OCI-LY3 (cell line): Measurements from ENCODE around the gene PDE9A.

Experiments used
- H2AFZ ChIP-seq: fragments of 200-600, 300-600 bp; shearing (Covaris generic); 2 replicates; pipeline ENCODE4 v1.6.0; 2014; ENCODE audit warnings: antibody characterized with exemption, low read depth, low read length
- H3K27ac ChIP-seq: fragments of 200-600, 300-600 bp; sonication (generic); 2 replicates; pipeline ENCODE4 v1.5.1; 2014; ENCODE audit warnings: mild to moderate bottlenecking, low read length, moderate library complexity, mixed read lengths
- H3K27me3 ChIP-seq: fragments of 200-600, 300-600 bp; sonication (generic); 2 replicates; pipeline ENCODE4 v1.6.1; 2014; ENCODE audit warnings: low read depth, low read length, mixed read lengths
- H3K36me3 ChIP-seq: fragments of 200-600, 300-600 bp; sonication (generic); replicated peaks from 2 replicates; pipeline ENCODE3; 2014; ENCODE audit warnings: low read depth, low read length, mixed read lengths
- H3K4me1 ChIP-seq: fragments of 300-600, 200-600 bp; sonication (generic); 2 replicates; pipeline ENCODE4 v1.6.1; 2014; ENCODE audit warnings: low read length, mixed read lengths
- H3K4me2 ChIP-seq: fragments of 200-600, 300-600 bp; sonication (generic); 2 replicates; pipeline ENCODE4 v1.6.1; 2014; ENCODE audit warnings: low read length, mixed read lengths
- H3K4me3 ChIP-seq: fragments of 300-600, 200-600 bp; sonication (generic); 2 replicates; pipeline ENCODE4 v1.5.1; 2014; ENCODE audit warnings: antibody characterized with exemption, mild to moderate bottlenecking, low read length, moderate library complexity
- H3K79me2 ChIP-seq: fragments of 300-600, 200-600 bp; shearing (Covaris generic); 2 replicates; pipeline ENCODE4 v1.6.1; 2014; ENCODE audit warnings: mild to moderate bottlenecking, low read length, mixed read lengths
- H3K9ac ChIP-seq: fragments of 300-600, 200-600 bp; shearing (Covaris generic); 2 replicates; pipeline ENCODE4 v1.6.0; 2014; ENCODE audit warnings: mild to moderate bottlenecking, low read length, moderate library complexity
- H3K9me3 ChIP-seq: fragments of 200-600, 300-600 bp; shearing (Covaris generic); 2 replicates; pipeline ENCODE4 v1.6.1; 2014; ENCODE audit warnings: low read length, mixed read lengths; ENCODE audit not compliant: insufficient read depth
- H4K20me1 ChIP-seq: fragments of 200-600, 300-600 bp; sonication (generic); 2 replicates; pipeline ENCODE4 v1.6.1; 2016; ENCODE audit warnings: low read length, mixed read lengths; ENCODE audit not compliant: insufficient read depth
- EZH2phosphoT487 ChIP-seq: fragments of 200-600 bp; shearing (Covaris generic); IDR thresholded peaks from 2 replicates; pipeline ENCODE4 v1.6.1; 2018; ENCODE audit warnings: antibody characterized with exemption, mixed run types, low read depth
- TF ChIP-seq, protein P1 (sequence below): fragments of 200-600, 300-600 bp; sonication (generic); IDR thresholded peaks from 2 replicates; pipeline ENCODE4 v1.5.1; 2014; ENCODE audit warnings: antibody characterized with exemption, low read length, low read depth

Gene PDE9A

DNA sequence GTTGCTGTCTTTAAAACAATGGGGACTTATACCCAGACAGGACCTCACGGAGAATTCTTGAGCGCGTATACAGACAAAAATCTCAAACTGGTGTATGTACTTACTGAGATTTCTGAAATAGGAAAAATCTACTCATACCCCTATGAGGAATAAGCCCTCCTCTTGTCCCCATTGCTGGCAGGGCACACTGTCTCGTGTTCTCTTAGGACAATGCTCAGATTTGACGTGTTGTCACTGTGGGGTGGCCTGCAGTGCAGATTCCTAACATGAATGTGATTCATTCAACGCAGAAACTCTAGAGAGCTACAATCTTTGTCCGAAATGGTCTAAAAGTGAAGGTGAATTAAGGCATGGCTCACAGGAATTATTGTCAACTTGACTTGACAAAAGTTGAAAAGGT, 31.1 kb upstream of the PDE9A start:
- Histone ChIP-seq H3K9me3 (no peaks in the 10 kb centered on the region), H3K27me3 (peaks cover 20% of the 10 kb centered on the region), H3K9ac (no peak overlapping the region), H3K27ac (no peak overlapping the region), H2AFZ (no peak overlapping the region), H3K36me3 (no peaks in the 10 kb centered on the region), H3K79me2 (no peaks in the 10 kb centered on the region), H3K4me2 (no peak overlapping the region), H3K4me3 (no peak overlapping the region), H3K4me1 (peaks cover 7% of the 10 kb centered on the region), H4K20me1 (no peaks in the 10 kb centered on the region)
- TF ChIP-seq, protein P1, sequence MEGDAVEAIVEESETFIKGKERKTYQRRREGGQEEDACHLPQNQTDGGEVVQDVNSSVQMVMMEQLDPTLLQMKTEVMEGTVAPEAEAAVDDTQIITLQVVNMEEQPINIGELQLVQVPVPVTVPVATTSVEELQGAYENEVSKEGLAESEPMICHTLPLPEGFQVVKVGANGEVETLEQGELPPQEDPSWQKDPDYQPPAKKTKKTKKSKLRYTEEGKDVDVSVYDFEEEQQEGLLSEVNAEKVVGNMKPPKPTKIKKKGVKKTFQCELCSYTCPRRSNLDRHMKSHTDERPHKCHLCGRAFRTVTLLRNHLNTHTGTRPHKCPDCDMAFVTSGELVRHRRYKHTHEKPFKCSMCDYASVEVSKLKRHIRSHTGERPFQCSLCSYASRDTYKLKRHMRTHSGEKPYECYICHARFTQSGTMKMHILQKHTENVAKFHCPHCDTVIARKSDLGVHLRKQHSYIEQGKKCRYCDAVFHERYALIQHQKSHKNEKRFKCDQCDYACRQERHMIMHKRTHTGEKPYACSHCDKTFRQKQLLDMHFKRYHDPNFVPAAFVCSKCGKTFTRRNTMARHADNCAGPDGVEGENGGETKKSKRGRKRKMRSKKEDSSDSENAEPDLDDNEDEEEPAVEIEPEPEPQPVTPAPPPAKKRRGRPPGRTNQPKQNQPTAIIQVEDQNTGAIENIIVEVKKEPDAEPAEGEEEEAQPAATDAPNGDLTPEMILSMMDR, result no peak

DNA sequence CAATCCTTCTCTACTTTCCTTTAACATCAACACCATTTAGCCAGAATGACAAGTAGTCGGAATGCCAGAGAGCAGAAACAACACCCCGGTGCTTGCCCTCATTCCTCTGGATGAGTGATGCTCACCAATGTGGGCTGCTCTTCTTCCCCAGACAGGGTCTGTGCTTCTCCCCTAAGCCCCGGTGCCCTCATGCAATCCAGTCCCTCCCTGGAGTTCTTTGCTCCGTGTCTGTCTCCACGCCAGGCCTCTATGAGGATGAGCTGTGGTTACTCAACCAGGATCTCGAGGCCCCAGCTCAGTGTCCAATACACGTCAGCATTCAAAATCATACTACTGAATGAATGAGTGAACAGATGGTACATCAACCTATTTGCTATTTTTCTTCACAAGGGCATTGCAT, 29.7 kb upstream of the PDE9A start:
- Histone ChIP-seq H3K36me3 (no peaks in the 10 kb centered on the region), H3K79me2 (no peaks in the 10 kb centered on the region), H3K4me1 (peaks cover 13% of the 10 kb centered on the region), H2AFZ (no peak overlapping the region), H4K20me1 (no peaks in the 10 kb centered on the region), H3K4me3 (no peak overlapping the region), H3K27ac (no peak overlapping the region), H3K9me3 (no peaks in the 10 kb centered on the region), H3K9ac (no peak overlapping the region), H3K27me3 (peaks cover 18% of the 10 kb centered on the region), H3K4me2 (no peak overlapping the region)
- no peak for TF ChIP-seq EZH2phosphoT487
- TF ChIP-seq, protein P1, result no peak

DNA sequence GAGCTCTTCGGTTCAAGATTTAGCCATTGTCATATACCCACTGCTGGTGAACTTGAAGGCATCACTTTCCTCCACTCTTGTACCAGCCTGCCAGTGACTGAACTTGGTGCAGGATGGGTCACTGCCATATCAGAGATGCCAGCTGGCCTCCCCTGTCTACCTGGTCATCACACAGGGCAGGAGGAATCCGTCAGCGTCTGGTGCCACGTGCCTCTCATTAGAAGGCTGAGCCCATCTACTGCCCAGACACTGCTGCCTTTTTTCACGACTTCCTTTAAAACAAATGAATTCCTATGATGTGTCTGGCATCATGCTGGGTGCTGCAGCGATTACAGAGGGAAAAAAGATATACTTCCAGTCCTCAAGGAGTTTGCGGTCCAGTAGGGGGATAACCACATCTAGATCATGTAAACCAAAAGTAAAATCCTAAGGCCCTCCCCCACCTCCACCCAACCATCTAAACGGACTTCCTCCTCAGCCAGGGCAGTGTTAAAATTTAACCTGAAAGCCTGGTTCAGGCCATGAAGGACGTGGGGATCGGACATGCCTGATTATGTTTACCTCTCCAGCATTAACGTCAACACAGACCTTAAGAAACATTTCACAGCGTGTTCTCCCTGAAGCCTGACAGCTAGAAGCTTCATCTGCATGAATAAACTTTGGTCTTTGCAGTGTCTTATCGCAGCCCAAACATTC, 29.2 kb upstream of the PDE9A start:
- peaks cover 12% of the 10 kb centered on the region for H3K27me3 ChIP-seq
- peaks cover 13% of the 10 kb centered on the region for H3K4me1 ChIP-seq
- H3K9me3 ChIP-seq, result no peaks in the 10 kb centered on the region
- H3K4me3 ChIP-seq, result no peak overlapping the region
- H3K9ac ChIP-seq, result no peak overlapping the region
- no peak overlapping the region for H3K27ac ChIP-seq
- H4K20me1 ChIP-seq, result no peaks in the 10 kb centered on the region
- TF ChIP-seq, protein P1, result no peak
- no peak for TF ChIP-seq EZH2phosphoT487
- no peak overlapping the region for H2AFZ ChIP-seq
- no peaks in the 10 kb centered on the region for H3K36me3 ChIP-seq
- peak overlapping the region; percentile 22; the same call in 1 of the 2 replicates for H3K4me2 ChIP-seq
- no peaks in the 10 kb centered on the region for H3K79me2 ChIP-seq

DNA sequence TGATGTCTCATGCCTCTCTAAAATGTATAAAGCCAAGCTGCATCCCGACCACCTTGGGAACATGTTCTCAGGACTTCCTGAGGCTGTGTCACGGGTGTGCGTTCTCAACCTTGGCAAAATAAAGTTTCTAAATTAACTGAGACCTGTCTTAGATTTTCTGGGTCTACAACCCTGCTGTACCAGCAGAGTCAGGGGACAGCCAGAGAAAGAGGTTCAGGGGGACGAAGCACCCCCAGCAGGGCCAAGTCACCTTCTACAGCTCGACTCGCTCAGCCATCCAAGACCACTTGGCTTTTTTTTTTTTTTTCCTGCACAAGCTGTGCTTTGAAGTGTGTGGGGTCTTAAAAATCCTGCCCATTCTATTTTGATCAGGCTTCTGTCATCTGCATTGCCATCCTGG, 28.5 kb upstream of the PDE9A start:
- TF ChIP-seq, protein P1, result no peak
- no peak for TF ChIP-seq EZH2phosphoT487
- Histone ChIP-seq H3K36me3 (no peaks in the 10 kb centered on the region), H3K27ac (no peak overlapping the region), H3K9me3 (no peaks in the 10 kb centered on the region), H4K20me1 (no peaks in the 10 kb centered on the region), H3K27me3 (peaks cover 9% of the 10 kb centered on the region), H3K4me2 (no peak overlapping the region), H3K4me3 (no peak overlapping the region), H3K9ac (no peak overlapping the region), H3K4me1 (peaks cover 13% of the 10 kb centered on the region), H2AFZ (no peak overlapping the region), H3K79me2 (no peaks in the 10 kb centered on the region)
